Activated CD4-positive, alpha-beta memory T cell treated with anti-CD3 and anti-CD28 coated beads, Interleukin-2, amount 10 ng/mL, durations not matched to agents 7 days and 5 days (primary cell): ENCODE measurements around the gene PLA1A. TPM values are rescaled to one million over a fixed set of nuclear protein-coding genes. Genes with fewer than 3 reads are reported as not detected.

Experiments used
- CTCF ChIA-PET: fragments of 350-600 bp; sonication (Branson Sonifier 250); formaldehyde crosslinking; loops from one replicate; lab custom pipeline; 2021; ENCODE audit warnings: antibody characterized with exemption, inconsistent platforms; lab: Charles Lee
- POLR2A ChIA-PET: fragments of 350-600 bp; sonication (Branson Sonifier 250); formaldehyde crosslinking; loops from one replicate; lab custom pipeline; 2021; ENCODE audit warnings: antibody characterized with exemption; lab: Charles Lee
- DNase-seq: peaks from one replicate; pipeline ENCODE4 v3.0.0-alpha.2; 2020
- H3K27ac Mint-ChIP-seq: one replicate; pipeline ENCODE4 v1.8.0; 2021; ENCODE audit warnings: mild to moderate bottlenecking, mixed read lengths
- H3K27me3 Mint-ChIP-seq: one replicate; pipeline ENCODE4 v1.8.0; 2021; ENCODE audit warnings: mixed read lengths
- H3K36me3 Mint-ChIP-seq: one replicate; pipeline ENCODE4 v1.8.0; 2021; ENCODE audit warnings: low read depth, mixed read lengths
- H3K4me1 Mint-ChIP-seq: one replicate; pipeline ENCODE4 v1.8.0; 2021; ENCODE audit warnings: mixed read lengths
- H3K4me3 Mint-ChIP-seq: one replicate; pipeline ENCODE4 v1.8.0; 2021; ENCODE audit warnings: mild to moderate bottlenecking, mixed read lengths
- H3K9me3 Mint-ChIP-seq: one replicate; pipeline ENCODE4 v1.8.0; 2021; ENCODE audit warnings: mixed read lengths
- total RNA-seq, 2 experiments: library from RNA; stranded (reverse); gene quantifications; one replicate each; pipeline ENCODE4 v1.2.3, GENCODE V29; 2021

Gene PLA1A
- total RNA-seq, 2 experiments from 2014 or later = 0.25 TPM; not detected in 1

DNA sequence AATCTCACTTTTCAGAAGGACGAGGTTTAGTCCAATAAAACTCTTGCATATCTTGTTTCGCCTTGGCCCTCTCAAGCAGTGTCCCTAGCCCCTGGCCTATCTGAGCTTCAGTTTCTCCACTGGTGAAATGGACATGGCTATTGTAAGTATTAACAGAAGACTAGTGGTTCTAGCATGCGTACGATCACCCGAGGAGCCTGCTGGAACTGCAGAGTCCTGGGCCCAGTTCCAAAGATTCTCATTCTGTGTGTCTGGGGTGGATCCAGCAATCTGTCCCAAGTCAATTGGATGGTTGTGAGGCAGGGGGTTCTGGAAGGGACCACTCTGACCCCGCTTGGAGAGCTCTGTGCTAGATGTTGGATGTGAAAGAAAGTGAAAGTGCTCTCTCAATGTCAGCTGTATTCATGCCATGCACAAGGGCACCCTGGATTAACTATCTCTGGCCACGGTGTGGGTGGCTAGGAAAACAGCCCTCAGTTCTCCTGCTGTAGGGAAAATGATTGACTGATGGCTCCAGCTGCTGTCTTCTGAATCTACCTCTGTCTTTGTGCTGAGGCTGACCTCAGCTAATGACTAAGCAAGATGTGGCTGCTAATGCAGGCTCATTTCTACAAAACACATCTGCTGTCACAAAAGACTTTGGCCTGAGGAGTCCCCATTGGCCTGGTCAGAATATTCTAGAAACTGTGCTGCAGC lies 1.9 kb upstream of the PLA1A start:
- ChIA-PET POLR2A (no interaction called here), CTCF (interaction anchor here (1.5 kb wide), 1 partner anchor 85 kb away, joined by 4 read pairs; no protein-coding TSS in a partner anchor)
- Mint-ChIP-seq H3K27me3 (peaks cover 3% of the 10 kb centered on the region), H3K4me1 (peaks cover 41% of the 10 kb centered on the region), H3K4me3 (no peak overlapping the region), H3K36me3 (peaks cover 3% of the 10 kb centered on the region), H3K9me3 (peaks cover 2% of the 10 kb centered on the region), H3K27ac (no peak overlapping the region)
- DNase-seq = no peak

DNA sequence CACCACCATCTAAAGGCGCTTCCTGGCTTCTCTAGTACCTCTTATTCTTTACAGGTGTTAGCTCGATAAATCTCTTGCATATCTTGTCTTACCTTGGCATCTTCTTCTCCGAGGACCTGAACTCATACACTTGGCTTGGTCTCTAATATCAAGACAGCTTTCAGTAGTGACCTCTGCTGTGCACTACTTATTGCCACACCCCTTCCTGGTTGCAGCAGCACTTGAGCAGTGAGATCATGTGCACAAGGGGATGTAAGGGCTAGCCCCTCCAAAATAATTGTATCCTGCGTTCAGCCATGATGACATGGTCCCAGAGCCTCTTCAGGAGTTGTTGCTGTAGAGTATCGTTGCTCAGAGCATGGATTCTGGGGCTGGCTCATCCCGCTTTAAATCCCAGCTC lies 1.3 kb upstream of the PLA1A start:
- Mint-ChIP-seq H3K36me3 (no peaks in the 10 kb centered on the region), H3K4me3 (no peak overlapping the region), H3K27me3 (peaks cover 3% of the 10 kb centered on the region), H3K27ac (no peak overlapping the region), H3K9me3 (no peaks in the 10 kb centered on the region), H3K4me1 (peaks cover 46% of the 10 kb centered on the region)
- no peak for DNase-seq
- ChIA-PET CTCF (interaction anchor here (1.5 kb wide), 1 partner anchor 84 kb away, joined by 4 read pairs; no protein-coding TSS in a partner anchor), POLR2A (no interaction called here)

DNA sequence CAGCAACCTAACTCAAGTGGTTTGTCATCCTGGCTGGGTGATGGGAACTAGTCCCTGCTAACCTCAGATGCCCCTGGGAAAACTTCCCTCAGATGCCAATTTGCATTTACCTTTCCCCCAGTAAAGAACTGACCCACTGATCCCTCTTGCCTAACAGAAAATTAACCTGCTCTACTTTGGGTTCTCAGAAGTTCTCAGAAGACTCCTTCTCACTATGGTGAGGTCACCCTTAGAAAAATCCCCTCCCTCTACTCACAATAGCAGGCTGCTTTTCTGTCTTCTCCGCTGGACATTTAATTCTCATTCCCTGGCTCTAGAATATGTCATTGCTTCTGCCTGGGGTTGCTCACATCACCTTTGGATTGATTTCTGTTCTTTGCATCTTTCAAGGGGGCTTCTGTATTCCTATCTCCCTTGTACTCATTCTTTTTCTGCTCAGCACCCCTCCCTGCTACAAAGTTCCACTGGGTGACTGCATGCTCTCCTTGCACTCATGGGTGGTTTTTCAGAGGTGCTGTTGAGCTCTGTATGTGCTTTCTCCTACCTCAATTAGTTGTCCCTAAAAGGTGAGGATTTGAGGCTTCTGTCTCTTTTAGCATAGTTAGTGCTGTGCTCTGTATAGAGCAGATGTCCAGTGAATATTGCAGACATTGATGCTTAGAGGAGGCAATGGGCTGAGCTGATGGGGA lies 869 bp downstream of the PLA1A start:
- no peaks in the 10 kb centered on the region for H3K36me3 Mint-ChIP-seq
- peaks cover 48% of the 10 kb centered on the region for H3K4me1 Mint-ChIP-seq
- H3K4me3 Mint-ChIP-seq = no peak overlapping the region
- DNase-seq = no peak
- CTCF ChIA-PET = interaction anchor here (1.0 kb wide), 1 partner anchor 59 kb away, joined by 4 read pairs; no protein-coding TSS in a partner anchor
- H3K27ac Mint-ChIP-seq = peak overlapping the region; percentile 61
- H3K27me3 Mint-ChIP-seq = no peaks in the 10 kb centered on the region
- POLR2A ChIA-PET = interaction anchor here (0.7 to 3.1 kb wide), 4 partner anchors 19 to 78 kb away, joined by 3 to 18 read pairs (median 8); partner anchors contain the start of genes ADPRH, CD80 and COX17
- H3K9me3 Mint-ChIP-seq = no peaks in the 10 kb centered on the region

DNA sequence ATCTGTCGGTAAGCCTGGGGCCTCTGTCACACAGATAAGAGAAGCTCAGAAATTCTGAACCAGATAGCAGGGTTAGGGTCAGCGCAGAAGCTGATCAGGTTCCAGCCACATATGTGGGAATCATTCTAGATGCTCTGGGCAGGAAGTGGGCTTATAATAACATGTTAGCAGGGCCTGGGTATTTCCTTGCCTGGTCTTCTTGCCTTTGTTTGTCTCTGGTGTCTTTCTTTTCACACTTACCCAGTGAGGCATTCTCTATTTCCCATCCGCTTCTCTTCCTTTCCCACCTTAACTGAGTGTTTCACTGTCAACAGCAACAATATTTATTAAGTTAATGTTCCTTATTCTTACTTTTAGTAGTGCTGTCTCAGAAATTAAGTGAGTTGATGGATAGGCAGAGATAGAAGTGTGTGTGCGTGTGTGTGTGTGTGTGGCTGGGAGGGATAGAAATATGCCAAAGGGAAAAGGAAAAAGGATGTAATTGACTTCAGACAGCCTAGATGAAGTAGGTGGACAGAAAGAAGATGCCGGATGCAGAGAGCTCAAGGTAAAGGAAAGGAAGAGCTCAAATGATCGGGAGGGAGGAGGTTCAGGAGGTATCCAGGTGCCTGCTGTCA lies 2.0 kb downstream of the PLA1A start:
- Mint-ChIP-seq H3K4me3 (no peak overlapping the region), H3K36me3 (no peaks in the 10 kb centered on the region), H3K4me1 (peaks cover 53% of the 10 kb centered on the region), H3K9me3 (no peaks in the 10 kb centered on the region), H3K27me3 (no peaks in the 10 kb centered on the region), H3K27ac (peak overlapping the region; percentile 61)
- ChIA-PET POLR2A (interaction anchor here (0.7 to 3.1 kb wide), 7 partner anchors 9 to 101 kb away, joined by 3 to 18 read pairs (median 3); partner anchors contain the start of genes ADPRH, CD80, COX17 and TIMMDC1), CTCF (interaction anchor here (0.8 to 2.2 kb wide), 8 partner anchors 12 to 143 kb away, joined by 3 to 19 read pairs (median 4); partner anchors contain the start of gene ADPRH)
- no peak for DNase-seq

DNA sequence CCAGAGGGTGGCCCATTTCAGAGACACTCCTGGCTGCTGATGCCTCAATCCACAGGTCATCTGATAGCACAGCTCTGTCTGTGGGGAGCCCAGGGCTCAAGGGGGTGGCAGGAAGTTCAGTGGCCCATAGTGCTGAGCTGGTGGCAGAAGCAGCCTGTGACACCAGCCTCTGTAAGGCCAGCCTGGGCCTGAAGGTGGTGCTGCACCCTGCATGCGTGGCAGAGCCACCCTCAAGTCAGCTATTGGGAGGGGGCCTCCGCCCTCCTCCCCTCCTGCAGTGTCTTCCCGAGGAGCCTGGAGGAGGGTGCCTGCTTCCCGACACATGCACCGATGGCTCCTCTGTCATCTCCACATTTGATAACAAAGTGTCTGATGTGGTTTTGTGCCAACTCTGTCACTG lies 3.0 kb downstream of the PLA1A start:
- peaks cover 56% of the 10 kb centered on the region for H3K4me1 Mint-ChIP-seq
- H3K4me3 Mint-ChIP-seq = no peak overlapping the region
- H3K36me3 Mint-ChIP-seq = no peaks in the 10 kb centered on the region
- no peaks in the 10 kb centered on the region for H3K9me3 Mint-ChIP-seq
- POLR2A ChIA-PET = interaction anchor here (0.6 to 3.1 kb wide), 4 partner anchors 42 to 102 kb away, joined by 3 to 18 read pairs (median 10); partner anchors contain the start of genes CD80, COX17 and TIMMDC1
- CTCF ChIA-PET = interaction anchor here (0.6 to 2.2 kb wide), 14 partner anchors 13 to 382 kb away, joined by 3 to 19 read pairs (median 4); partner anchors contain the start of genes ADPRH, CD80 and TIMMDC1
- DNase-seq = peak; percentile 60
- no peaks in the 10 kb centered on the region for H3K27me3 Mint-ChIP-seq
- H3K27ac Mint-ChIP-seq = peak overlapping the region; percentile 62

DNA sequence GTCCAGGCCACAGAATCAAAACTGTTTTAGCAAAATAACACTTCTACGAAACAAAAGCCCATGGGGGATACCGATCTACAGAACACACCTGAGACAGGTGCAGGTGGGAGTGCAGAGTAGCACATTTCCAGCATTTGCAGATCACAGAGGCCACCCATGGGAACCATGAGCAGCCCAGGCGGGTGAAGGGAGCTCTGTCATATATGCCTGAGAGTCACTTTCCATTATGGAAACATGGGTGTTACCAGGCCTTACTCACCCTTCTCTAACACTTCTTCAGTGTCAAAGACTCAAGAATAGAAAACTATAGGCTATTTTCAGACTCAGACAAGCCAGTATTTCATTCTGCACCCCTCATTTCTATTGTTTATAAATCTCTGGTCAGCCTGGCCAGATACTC lies 3.5 kb downstream of the PLA1A start:
- CTCF ChIA-PET = interaction anchor here (0.6 to 2.2 kb wide), 9 partner anchors 13 to 142 kb away, joined by 3 to 19 read pairs (median 4); partner anchors contain the start of gene CD80
- H3K9me3 Mint-ChIP-seq = no peaks in the 10 kb centered on the region
- DNase-seq = no peak
- POLR2A ChIA-PET = interaction anchor here (1.9 to 3.1 kb wide), 3 partner anchors 42 to 103 kb away, joined by 6 to 18 read pairs (median 14); partner anchors contain the start of genes CD80, COX17 and TIMMDC1
- peaks cover 52% of the 10 kb centered on the region for H3K4me1 Mint-ChIP-seq
- H3K27ac Mint-ChIP-seq = peak overlapping the region; percentile 20
- no peak overlapping the region for H3K4me3 Mint-ChIP-seq
- no peaks in the 10 kb centered on the region for H3K36me3 Mint-ChIP-seq
- no peaks in the 10 kb centered on the region for H3K27me3 Mint-ChIP-seq

DNA sequence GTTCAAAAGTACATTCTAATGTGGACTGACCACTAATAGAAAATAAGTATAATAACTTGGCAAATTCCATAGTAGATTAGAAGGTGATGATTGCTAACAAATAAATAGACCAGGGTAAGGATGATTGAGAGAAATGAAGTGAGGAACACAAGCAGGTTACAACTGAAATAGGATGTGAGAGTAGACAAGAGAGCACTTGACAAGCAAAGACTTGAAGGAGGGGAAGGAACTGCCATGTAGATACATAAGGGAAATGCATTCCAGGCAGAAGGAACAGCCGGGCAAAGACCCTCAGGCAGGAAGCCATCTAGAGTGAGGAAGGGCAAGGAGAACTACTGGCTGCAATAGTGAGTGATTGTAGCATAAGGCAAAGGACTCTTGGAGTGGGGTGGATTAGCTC lies 5.0 kb downstream of the PLA1A start:
- H3K4me1 Mint-ChIP-seq = peaks cover 43% of the 10 kb centered on the region
- ChIA-PET CTCF (no interaction called here), POLR2A (no interaction called here)
- DNase-seq = no peak
- H3K4me3 Mint-ChIP-seq = no peak overlapping the region
- no peaks in the 10 kb centered on the region for H3K9me3 Mint-ChIP-seq
- H3K27me3 Mint-ChIP-seq = peaks cover 3% of the 10 kb centered on the region
- no peaks in the 10 kb centered on the region for H3K36me3 Mint-ChIP-seq
- no peak overlapping the region for H3K27ac Mint-ChIP-seq

DNA sequence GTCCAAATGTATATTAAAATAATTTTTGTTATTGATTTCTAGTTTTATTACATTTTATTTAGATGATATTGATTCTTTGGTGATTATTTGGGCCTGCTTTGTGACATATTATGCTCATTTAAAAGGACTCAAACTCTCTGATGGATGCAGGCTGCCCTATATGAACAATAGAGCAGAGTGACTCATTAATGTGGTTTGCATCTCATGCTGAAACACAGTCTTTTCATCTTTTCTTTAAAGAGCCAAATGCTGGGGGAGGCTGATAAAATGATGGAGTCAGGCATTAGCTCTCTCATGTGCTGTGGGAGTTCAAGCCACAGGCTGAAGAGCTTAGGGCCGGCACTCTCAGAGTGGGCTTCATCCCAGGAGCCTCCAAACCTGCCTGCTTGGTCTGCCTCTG lies 7.2 kb downstream of the PLA1A start:
- no peak overlapping the region for H3K27ac Mint-ChIP-seq
- H3K36me3 Mint-ChIP-seq = no peaks in the 10 kb centered on the region
- peaks cover 17% of the 10 kb centered on the region for H3K27me3 Mint-ChIP-seq
- peaks cover 25% of the 10 kb centered on the region for H3K4me1 Mint-ChIP-seq
- ChIA-PET POLR2A (no interaction called here), CTCF (no interaction called here)
- H3K4me3 Mint-ChIP-seq = no peak overlapping the region
- H3K9me3 Mint-ChIP-seq = no peaks in the 10 kb centered on the region
- no peak for DNase-seq

DNA sequence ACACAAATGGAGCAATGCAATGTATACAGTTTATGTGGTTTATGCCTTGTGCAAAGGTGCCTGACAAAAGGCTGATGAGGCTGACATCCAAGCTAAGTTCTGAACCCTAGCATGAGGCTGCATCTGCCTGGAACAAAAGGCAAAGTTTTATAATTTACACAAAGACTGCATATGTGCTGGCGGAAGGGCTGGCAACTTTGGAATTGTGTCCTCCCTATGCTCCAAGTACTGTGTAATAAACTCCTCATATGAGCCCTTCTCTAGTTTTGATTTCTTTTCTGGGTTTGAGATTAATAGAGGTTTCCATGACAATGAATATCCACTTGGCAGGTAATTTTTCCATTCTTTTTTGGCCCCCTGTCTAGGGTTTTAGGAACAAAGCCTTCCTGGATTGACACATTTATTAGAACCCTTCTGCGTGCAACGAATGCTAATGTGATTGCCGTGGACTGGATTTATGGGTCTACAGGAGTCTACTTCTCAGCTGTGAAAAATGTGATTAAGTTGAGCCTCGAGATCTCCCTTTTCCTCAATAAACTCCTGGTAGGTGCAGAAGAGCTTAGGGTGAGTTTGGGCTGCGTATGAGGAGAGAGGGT lies 10.8 kb downstream of the PLA1A start:
- Mint-ChIP-seq H3K4me3 (no peak overlapping the region), H3K9me3 (no peaks in the 10 kb centered on the region), H3K4me1 (peaks cover 9% of the 10 kb centered on the region), H3K27ac (no peak overlapping the region), H3K27me3 (peaks cover 27% of the 10 kb centered on the region), H3K36me3 (no peaks in the 10 kb centered on the region)
- ChIA-PET CTCF (no interaction called here), POLR2A (interaction anchor here (0.8 kb wide), 1 partner anchor 9 kb away, joined by 3 read pairs; no protein-coding TSS in a partner anchor)
- no peak for DNase-seq

DNA sequence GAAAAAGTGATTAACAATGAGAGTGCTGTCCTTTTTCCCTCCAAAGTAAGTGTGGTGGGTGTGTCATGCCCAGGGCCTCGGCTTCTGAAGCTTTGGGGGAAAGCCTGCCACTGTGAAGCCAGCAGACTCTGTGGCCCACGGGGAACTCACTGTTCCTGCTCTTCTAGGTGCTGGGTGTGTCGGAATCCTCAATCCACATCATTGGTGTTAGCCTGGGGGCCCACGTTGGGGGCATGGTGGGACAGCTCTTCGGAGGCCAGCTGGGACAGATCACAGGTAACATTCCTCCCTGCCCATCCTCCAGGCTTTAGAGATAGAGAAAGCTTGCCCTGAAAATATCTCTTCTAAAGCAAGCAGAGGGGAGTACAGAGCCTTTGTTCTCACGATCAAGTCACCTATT lies 11.6 kb downstream of the PLA1A start:
- POLR2A ChIA-PET = interaction anchor here (0.8 kb wide), 1 partner anchor 10 kb away, joined by 3 read pairs; no protein-coding TSS in a partner anchor
- Mint-ChIP-seq H3K9me3 (no peaks in the 10 kb centered on the region), H3K27ac (no peak overlapping the region), H3K36me3 (no peaks in the 10 kb centered on the region), H3K4me3 (no peak overlapping the region), H3K4me1 (peaks cover 6% of the 10 kb centered on the region), H3K27me3 (peaks cover 27% of the 10 kb centered on the region)
- CTCF ChIA-PET = no interaction called here
- DNase-seq = no peak

DNA sequence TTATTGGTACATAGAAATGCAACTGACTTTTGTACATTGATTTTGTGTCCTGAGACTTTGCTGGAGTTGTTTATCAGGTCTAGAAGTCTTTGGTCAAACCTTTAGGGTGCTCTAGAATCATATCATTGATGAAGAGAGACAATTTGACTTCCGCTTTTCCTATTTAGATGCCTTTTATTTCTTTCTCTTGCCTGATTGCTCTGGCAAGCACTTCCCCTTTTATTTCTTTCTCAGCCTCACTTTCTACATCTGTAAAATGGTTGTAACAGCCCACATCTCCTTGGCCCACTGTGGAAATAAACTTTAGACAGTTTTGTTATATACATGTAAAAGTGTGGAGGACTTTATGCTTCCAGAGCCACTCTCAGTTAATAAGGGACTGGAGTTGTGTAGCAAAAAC lies 14.0 kb downstream of the PLA1A start:
- DNase-seq = no peak
- no peak overlapping the region for H3K27ac Mint-ChIP-seq
- ChIA-PET CTCF (no interaction called here), POLR2A (no interaction called here)
- peaks cover 4% of the 10 kb centered on the region for H3K4me1 Mint-ChIP-seq
- no peaks in the 10 kb centered on the region for H3K9me3 Mint-ChIP-seq
- H3K27me3 Mint-ChIP-seq = peaks cover 27% of the 10 kb centered on the region
- no peaks in the 10 kb centered on the region for H3K36me3 Mint-ChIP-seq
- no peak overlapping the region for H3K4me3 Mint-ChIP-seq

DNA sequence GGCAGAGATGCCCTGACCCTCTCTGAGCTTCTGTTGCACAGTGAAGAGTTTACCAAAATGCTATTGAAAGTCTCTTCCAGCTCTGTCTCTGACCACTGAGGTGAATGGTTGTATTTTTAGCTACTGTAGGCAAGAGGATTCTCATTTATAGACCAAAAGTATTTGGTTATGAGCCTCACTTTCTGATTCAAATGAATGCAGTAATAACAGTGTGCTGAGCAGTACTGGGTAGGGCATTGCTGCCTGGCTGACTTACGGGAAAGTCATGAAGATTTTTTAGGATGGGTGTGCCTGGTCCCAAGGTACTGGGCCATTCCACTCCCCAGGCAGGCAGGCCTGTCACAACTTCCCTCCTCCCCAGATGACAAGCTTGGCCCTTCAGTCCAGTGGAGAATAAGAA lies 15.5 kb downstream of the PLA1A start:
- CTCF ChIA-PET = no interaction called here
- Mint-ChIP-seq H3K36me3 (no peaks in the 10 kb centered on the region), H3K27ac (no peak overlapping the region), H3K9me3 (no peaks in the 10 kb centered on the region), H3K4me1 (peaks cover 4% of the 10 kb centered on the region), H3K27me3 (peaks cover 27% of the 10 kb centered on the region), H3K4me3 (no peak overlapping the region)
- DNase-seq = no peak
- POLR2A ChIA-PET = no interaction called here
